Calu3 (cell line): Measurements from ENCODE around the gene USP17L11. TPM values are rescaled to one million over a fixed set of nuclear protein-coding genes. Genes with fewer than 3 reads are reported as not detected.
"Not testable (repeated sequence)": the region's sequence is repeated elsewhere in the genome, so short reads cannot be mapped to it uniquely, and the experiment has no call there.

Experiments
- Bru-seq: library from RNA; stranded (reverse); fragments of 400-500 nt; gene quantifications from one replicate; lab custom pipeline; 2021; lab: Mats Ljungman, UMichigan
- BruChase-seq, 2 experiments: library from RNA; stranded (reverse); fragments of 400-500 nt; gene quantifications; one replicate each; lab custom pipeline; 2021; lab: Mats Ljungman, UMichigan
- BruUV-seq: library from RNA; stranded (reverse); fragments of 400-500 nt; replicated peaks from 2 replicates; lab custom pipeline; 2021; lab: Mats Ljungman, UMichigan
- CTCF ChIA-PET: fragments of 300-600 bp; sonication (Branson Sonifier 250); formaldehyde crosslinking; loops from one replicate; lab custom pipeline; 2022; ENCODE audit warnings: antibody characterized with exemption; lab: Charles Lee
- DNase-seq: peaks from one replicate; pipeline ENCODE4 v3.0.0; 2022
- H3K27ac Mint-ChIP-seq: one replicate; pipeline ENCODE4 v1.8.0; 2022; ENCODE audit warnings: mixed read lengths; ENCODE audit not compliant: unreplicated experiment
- H3K27me3 Mint-ChIP-seq: one replicate; pipeline ENCODE4 v1.8.0; 2022; ENCODE audit warnings: mixed read lengths; ENCODE audit not compliant: unreplicated experiment
- H3K36me3 Mint-ChIP-seq: one replicate; pipeline ENCODE4 v1.8.0; 2022; ENCODE audit warnings: mild to moderate bottlenecking, moderate library complexity, mixed read lengths; ENCODE audit not compliant: insufficient read depth, unreplicated experiment
- H3K4me1 Mint-ChIP-seq: one replicate; pipeline ENCODE4 v1.8.0; 2022; ENCODE audit warnings: mild to moderate bottlenecking, low read depth, mixed read lengths; ENCODE audit not compliant: unreplicated experiment
- H3K4me3 Mint-ChIP-seq: one replicate; pipeline ENCODE4 v1.8.0; 2022; ENCODE audit warnings: mild to moderate bottlenecking, low read depth, moderate library complexity, mixed read lengths; ENCODE audit not compliant: unreplicated experiment
- H3K9me3 Mint-ChIP-seq: one replicate; pipeline ENCODE4 v1.8.0; 2022; ENCODE audit warnings: low read depth, mixed read lengths; ENCODE audit not compliant: unreplicated experiment
- intact Hi-C: fragments of 100-400 bp; cut with micrococcal nuclease; formaldehyde crosslinking; loops from one replicate; pipeline ENCODE4 v1.10.0; 2022; ENCODE audit not compliant: unreplicated experiment
- long read RNA-seq: library from polyadenylated mRNA; stranded (forward); transcript quantifications from one replicate; pipeline ENCODE4 v2.0.0, GENCODE V29; 2022
- total RNA-seq: library from RNA; stranded (reverse); gene quantifications from 2 replicates; pipeline ENCODE4 v1.2.3, GENCODE V29; 2022

The USP17L11 gene
- total RNA-seq: not detected in 2 replicates
- not detected for Bru-seq, nascent RNA
- not detected for BruChase-seq, experiment 1, labeled RNA remaining after a 6-hour chase
- not detected for BruChase-seq, experiment 2, labeled RNA remaining after a 2-hour chase
- long read RNA-seq: 0 reads

GRCh38 chr4:9215105-9215504 lies at the start of gene USP17L11:
Gene USP17L11, plus strand, starts transcription at chr4:9215405. Its CDS starts 0 bp downstream, at chr4:9215405.
- H3K27me3 Mint-ChIP-seq, CTCF ChIA-PET, H3K9me3 Mint-ChIP-seq, H3K36me3 Mint-ChIP-seq, H3K27ac Mint-ChIP-seq, H3K4me1 Mint-ChIP-seq, H3K4me3 Mint-ChIP-seq, DNase-seq, BruUV-seq, intact Hi-C loops: not testable (repeated sequence)

DNA sequence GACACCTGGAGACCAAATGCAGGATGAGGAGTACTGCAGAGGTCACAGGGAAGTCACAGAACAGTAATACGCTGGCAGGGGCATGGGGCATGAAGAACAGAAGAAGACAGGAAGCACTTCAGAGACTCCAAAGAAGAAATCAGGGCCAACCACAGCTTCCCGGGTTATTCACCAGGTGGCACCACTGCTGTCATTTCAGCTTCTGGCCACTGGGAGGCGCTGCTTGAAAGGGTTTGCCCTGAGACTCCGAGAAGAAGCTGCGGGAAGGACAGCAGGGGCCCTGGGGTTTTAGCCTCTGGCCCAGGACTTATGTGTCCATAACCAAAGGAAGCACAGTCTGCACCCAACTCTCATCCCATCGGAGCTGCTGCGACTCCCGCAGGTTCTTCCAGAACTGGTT lies 49.2 kb upstream of the USP17L11 start:
- BruUV-seq, CTCF ChIA-PET, H3K27me3 Mint-ChIP-seq, H3K27ac Mint-ChIP-seq, DNase-seq, H3K4me3 Mint-ChIP-seq, H3K9me3 Mint-ChIP-seq, H3K4me1 Mint-ChIP-seq, intact Hi-C loops, H3K36me3 Mint-ChIP-seq: not testable (repeated sequence)

GRCh38 chr4:9169791-9170459 lies 45.3 kb upstream of the USP17L11 start, which contains the start of gene FAM90A26:
Gene FAM90A26, plus strand, starts transcription at chr4:9170409. Its CDS starts 2,764 bp downstream, at chr4:9173173.
- H3K4me3 Mint-ChIP-seq, H3K27ac Mint-ChIP-seq, BruUV-seq, H3K4me1 Mint-ChIP-seq, H3K36me3 Mint-ChIP-seq, H3K27me3 Mint-ChIP-seq, H3K9me3 Mint-ChIP-seq, intact Hi-C loops, CTCF ChIA-PET: not testable (repeated sequence)
- DNase-seq: peak; percentile 16

DNA sequence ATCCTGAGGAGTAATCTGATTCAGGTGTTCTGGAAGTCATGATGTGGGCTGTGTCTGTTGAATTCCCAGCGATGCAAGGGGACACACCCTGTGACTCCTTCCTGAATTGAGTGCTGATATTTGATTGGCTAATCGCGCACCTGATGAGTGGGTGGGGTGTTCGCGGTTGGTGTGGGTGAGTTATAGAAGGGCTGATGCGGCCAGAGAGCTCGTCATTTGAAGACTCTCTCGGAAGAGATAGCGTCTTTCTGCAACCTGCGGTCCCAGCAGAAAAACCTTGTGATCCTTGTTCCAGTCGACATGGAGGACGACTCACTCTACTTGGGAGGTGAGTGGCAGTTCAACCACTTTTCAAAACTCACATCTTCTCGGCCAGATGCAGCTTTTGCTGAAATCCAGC lies 4.8 kb upstream of the USP17L11 start, which contains the start of gene USP17L10:
Gene USP17L10, plus strand, starts transcription at position 301 of the 400 bp plus-strand sequence. Its CDS starts 0 bp downstream, at position 301.
- H3K27me3 Mint-ChIP-seq, DNase-seq, H3K4me1 Mint-ChIP-seq, H3K27ac Mint-ChIP-seq, CTCF ChIA-PET, intact Hi-C loops, H3K9me3 Mint-ChIP-seq, H3K4me3 Mint-ChIP-seq, H3K36me3 Mint-ChIP-seq, BruUV-seq: not testable (repeated sequence)

DNA sequence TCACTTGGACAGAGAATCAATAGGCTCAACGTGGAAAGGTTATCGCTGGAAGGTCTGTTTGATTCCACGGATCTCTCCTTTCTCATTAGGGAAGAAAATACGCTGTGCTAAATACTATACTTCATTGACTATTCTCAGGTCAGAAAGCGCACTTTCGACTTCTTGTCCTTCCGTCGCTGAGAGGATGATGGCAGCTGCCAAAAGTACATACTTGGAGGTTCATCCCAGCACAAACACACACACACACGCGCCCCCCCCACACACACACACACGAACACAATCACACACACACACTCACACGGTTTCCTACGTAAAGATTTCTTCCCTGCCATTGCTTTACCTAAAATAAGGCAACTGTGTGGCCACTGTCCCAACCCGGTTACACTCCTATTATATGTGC lies 504 bp upstream of the USP17L11 start:
- H3K27ac Mint-ChIP-seq, intact Hi-C loops, H3K9me3 Mint-ChIP-seq, DNase-seq, H3K27me3 Mint-ChIP-seq, BruUV-seq, H3K4me3 Mint-ChIP-seq, CTCF ChIA-PET, H3K36me3 Mint-ChIP-seq, H3K4me1 Mint-ChIP-seq: not testable (repeated sequence)

DNA sequence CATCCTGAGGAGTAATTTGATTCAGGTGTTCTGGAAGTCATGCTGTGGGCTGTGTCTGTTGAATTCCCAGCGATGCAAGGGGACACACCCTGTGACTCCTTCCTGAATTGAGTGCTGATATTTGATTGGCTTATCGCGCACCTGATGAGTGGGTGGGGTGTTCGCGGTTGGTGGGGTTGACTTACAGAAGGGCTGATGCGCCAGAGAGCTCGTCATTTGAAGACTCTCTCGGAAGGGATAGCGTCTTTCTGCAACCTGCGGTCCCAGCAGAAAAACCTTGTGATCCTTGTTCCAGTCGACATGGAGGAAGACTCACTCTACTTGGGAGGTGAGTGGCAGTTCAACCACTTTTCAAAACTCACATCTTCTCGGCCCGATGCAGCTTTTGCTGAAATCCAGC lies 4.6 kb downstream of the USP17L11 start, which contains the start of gene USP17L12:
Gene USP17L12, plus strand, starts transcription at position 301 of the 400 bp plus-strand sequence. Its CDS starts 0 bp downstream, at position 301.
- H3K9me3 Mint-ChIP-seq, BruUV-seq, H3K4me1 Mint-ChIP-seq, H3K36me3 Mint-ChIP-seq, DNase-seq, H3K27ac Mint-ChIP-seq, H3K27me3 Mint-ChIP-seq, CTCF ChIA-PET, H3K4me3 Mint-ChIP-seq, intact Hi-C loops: not testable (repeated sequence)

DNA sequence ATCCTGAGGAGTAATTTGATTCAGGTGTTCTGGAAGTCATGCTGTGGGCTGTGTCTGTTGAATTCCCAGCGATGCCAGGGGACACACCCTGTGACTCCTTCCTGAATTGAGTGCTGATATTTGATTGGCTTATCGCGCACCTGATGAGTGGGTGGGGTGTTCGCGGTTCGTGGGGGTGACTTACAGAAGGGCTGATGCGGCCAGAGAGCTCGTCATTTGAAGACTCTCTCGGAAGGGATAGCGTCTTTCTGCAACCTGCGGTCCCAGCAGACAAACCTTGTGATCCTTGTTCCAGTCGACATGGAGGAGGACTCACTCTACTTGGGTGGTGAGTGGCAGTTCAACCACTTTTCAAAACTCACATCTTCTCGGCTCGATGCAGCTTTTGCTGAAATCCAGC lies 9.4 kb downstream of the USP17L11 start, which contains the start of gene USP17L13:
Gene USP17L13, plus strand, starts transcription at position 301 of the 400 bp plus-strand sequence. Its CDS starts 0 bp downstream, at position 301.
- H3K4me1 Mint-ChIP-seq, H3K27ac Mint-ChIP-seq, H3K27me3 Mint-ChIP-seq, intact Hi-C loops, H3K4me3 Mint-ChIP-seq, H3K36me3 Mint-ChIP-seq, H3K9me3 Mint-ChIP-seq, BruUV-seq, CTCF ChIA-PET, DNase-seq: not testable (repeated sequence)

- H3K27ac Mint-ChIP-seq, H3K36me3 Mint-ChIP-seq, CTCF ChIA-PET, H3K4me3 Mint-ChIP-seq, BruUV-seq, intact Hi-C loops, H3K4me1 Mint-ChIP-seq, H3K27me3 Mint-ChIP-seq, DNase-seq, H3K9me3 Mint-ChIP-seq: not testable (repeated sequence)
Observed at GRCh38 chr4:9230249-9230648, 15.0 kb downstream of the USP17L11 start.

DNA sequence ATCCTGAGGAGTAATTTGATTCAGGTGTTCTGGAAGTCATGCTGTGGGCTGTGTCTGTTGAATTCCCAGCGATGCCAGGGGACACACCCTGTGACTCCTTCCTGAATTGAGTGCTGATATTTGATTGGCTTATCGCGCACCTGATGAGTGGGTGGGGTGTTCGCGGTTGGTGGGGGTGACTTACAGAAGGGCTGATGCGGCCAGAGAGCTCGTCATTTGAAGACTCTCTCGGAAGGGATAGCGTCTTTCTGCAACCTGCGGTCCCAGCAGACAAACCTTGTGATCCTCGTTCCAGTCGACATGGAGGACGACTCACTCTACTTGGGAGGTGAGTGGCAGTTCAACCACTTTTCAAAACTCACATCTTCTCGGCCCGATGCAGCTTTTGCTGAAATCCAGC lies 18.9 kb downstream of the USP17L11 start, which contains the start of gene USP17L15:
Gene USP17L15, plus strand, starts transcription at position 301 of the 400 bp plus-strand sequence. Its CDS starts 0 bp downstream, at position 301.
- H3K9me3 Mint-ChIP-seq, DNase-seq, H3K36me3 Mint-ChIP-seq, CTCF ChIA-PET, H3K27me3 Mint-ChIP-seq, H3K27ac Mint-ChIP-seq, H3K4me1 Mint-ChIP-seq, BruUV-seq, H3K4me3 Mint-ChIP-seq, intact Hi-C loops: not testable (repeated sequence)
